ENCODE data around the gene CCL4. TPM values are rescaled to one million over a fixed set of nuclear protein-coding genes. Genes with fewer than 3 reads are reported as not detected.
"Not testable (repeated sequence)": the region's sequence is repeated elsewhere in the genome, so short reads cannot be mapped to it uniquely, and the experiment has no call there.

The CCL4 gene
- total and polyA plus RNA-seq, 4 donors: 2.7 to 10.2 (median 6.6) TPM

DNA sequence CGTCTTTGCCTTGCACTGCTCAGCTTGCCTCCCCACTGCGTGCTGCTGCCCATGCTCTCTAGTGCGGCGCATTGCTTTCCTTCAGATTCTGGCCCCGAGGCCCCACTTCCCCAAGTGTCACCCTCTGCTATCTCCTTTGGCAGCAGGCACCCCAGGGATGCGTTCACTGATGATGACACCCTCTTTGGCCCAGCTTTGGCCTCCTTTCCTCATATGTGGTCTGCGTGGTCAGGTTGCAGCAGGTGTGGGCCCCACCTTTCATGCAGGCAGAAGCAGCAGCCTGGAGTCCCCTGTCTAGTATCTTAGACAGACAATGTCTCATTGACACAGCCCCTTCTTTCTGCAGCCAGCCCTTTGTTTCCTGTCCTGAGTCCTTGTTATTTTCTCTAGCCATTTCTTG, 8.9 kb upstream of the CCL4 start:
- no peak for DNase-seq (ENCODE audit: low read depth in 4 of 6, low spot score in 6 of 6)
- Histone ChIP-seq H3K36me3 (ENCODE audit: control insufficient read depth, insufficient read depth, low read length) (no peaks in the 10 kb centered on the region), H3K4me3 (ENCODE audit: low read depth, low read length) (no peak overlapping the region), H3K27me3 (ENCODE audit: control insufficient read depth, insufficient read depth, low read length) (no peaks in the 10 kb centered on the region), H3K9me3 (ENCODE audit: control insufficient read depth, insufficient read depth, low read length) (no peaks in the 10 kb centered on the region), H3K4me1 (ENCODE audit: control insufficient read depth, insufficient read depth, low read length) (no peaks in the 10 kb centered on the region), H3K27ac (ENCODE audit: low read depth, low read length) (no peak overlapping the region)
- 86% methylated on average over 7 of the region's 7 CpGs for WGBS (ENCODE audit: insufficient coverage)

DNA sequence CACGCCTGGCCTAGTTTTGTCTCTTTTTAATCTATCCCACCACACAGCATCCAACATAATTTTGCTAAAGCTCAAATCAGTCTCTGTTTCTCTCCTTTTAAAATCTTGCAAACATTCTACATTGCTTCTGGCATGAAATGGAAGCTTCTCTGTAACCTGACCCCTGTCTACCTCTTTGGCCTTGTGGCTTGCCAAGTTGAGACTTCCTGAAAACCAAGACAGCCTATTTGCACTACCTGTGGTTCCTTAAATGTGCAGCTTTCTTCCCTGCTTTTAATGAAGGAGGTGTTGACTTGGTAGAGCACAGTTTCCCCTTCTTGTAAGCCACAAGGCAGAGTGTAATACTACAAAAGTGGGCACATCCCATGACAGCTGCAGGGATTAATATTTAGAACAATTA, 7.6 kb upstream of the CCL4 start:
- no peak overlapping the region for H3K27ac ChIP-seq (ENCODE audit: low read depth, low read length)
- no peaks in the 10 kb centered on the region for H3K4me1 ChIP-seq (ENCODE audit: control insufficient read depth, insufficient read depth, low read length)
- H3K9me3 ChIP-seq (ENCODE audit: control insufficient read depth, insufficient read depth, low read length): no peaks in the 10 kb centered on the region
- WGBS (ENCODE audit: insufficient coverage): 100% methylated on average over 1 of the region's 1 CpG
- H3K36me3 ChIP-seq (ENCODE audit: control insufficient read depth, insufficient read depth, low read length): no peaks in the 10 kb centered on the region
- DNase-seq (ENCODE audit: low read depth in 4 of 6, low spot score in 6 of 6): no peak
- H3K4me3 ChIP-seq (ENCODE audit: low read depth, low read length): no peak overlapping the region
- no peaks in the 10 kb centered on the region for H3K27me3 ChIP-seq (ENCODE audit: control insufficient read depth, insufficient read depth, low read length)

GRCh38 chr17:36099004-36099403, 4.6 kb upstream of the CCL4 start:
- not testable (repeated sequence) for H3K4me3 ChIP-seq (ENCODE audit: low read depth, low read length); H3K4me1 ChIP-seq (ENCODE audit: control insufficient read depth, insufficient read depth, low read length); H3K9me3 ChIP-seq (ENCODE audit: control insufficient read depth, insufficient read depth, low read length); DNase-seq (ENCODE audit: low read depth in 4 of 6, low spot score in 6 of 6); H3K36me3 ChIP-seq (ENCODE audit: control insufficient read depth, insufficient read depth, low read length); H3K27me3 ChIP-seq (ENCODE audit: control insufficient read depth, insufficient read depth, low read length); H3K27ac ChIP-seq (ENCODE audit: low read depth, low read length)
- WGBS (ENCODE audit: insufficient coverage): no CpG with 5 or more reads among the region's 1 CpG

DNA sequence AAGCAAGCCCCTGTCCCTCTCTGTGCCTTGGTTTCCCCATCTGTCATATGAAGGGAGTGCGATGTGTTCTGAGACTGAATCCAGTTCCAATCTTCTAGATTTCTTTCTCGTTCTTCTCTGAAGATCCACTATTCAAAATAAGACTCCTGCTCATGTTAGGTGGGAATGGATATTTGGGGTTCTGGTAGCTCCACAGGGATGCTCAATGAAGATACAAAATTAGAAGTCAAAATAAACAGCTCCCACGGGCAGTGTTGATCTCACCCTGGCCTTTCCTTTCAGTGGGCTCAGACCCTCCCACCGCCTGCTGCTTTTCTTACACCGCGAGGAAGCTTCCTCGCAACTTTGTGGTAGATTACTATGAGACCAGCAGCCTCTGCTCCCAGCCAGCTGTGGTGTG, 619 bp downstream of the CCL4 start:
- not testable (repeated sequence) for H3K4me1 ChIP-seq (ENCODE audit: control insufficient read depth, insufficient read depth, low read length); H3K27me3 ChIP-seq (ENCODE audit: control insufficient read depth, insufficient read depth, low read length); H3K27ac ChIP-seq (ENCODE audit: low read depth, low read length); H3K9me3 ChIP-seq (ENCODE audit: control insufficient read depth, insufficient read depth, low read length); H3K4me3 ChIP-seq (ENCODE audit: low read depth, low read length); DNase-seq (ENCODE audit: low read depth in 4 of 6, low spot score in 6 of 6); H3K36me3 ChIP-seq (ENCODE audit: control insufficient read depth, insufficient read depth, low read length)
- WGBS (ENCODE audit: insufficient coverage): no CpG with 5 or more reads among the region's 7 CpGs

DNA sequence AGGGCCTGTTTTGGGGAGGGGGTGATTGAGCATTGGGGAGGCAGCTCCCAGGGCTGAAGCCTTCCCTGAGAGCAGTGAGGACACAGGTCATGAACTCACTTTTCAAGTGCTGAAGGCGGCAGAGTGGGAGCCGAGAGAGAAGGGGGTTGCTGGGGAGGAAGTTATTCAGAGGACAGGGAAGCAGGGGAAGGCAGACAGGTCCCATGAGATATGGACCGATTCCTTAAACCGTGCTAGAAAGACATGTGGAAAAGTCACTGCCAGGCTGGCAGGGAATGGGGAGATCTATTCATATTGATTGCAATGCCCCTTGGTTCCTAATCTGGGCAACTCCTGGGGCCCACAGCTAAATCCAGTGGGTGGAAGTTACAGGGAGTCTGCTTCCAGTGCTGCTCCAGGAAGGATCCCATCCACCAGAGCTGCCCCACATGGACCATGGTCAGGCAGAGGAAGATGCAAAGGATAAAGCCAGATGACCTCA, 1.1 kb downstream of the CCL4 start:
- Histone ChIP-seq H3K27ac (ENCODE audit: low read depth, low read length) (no peak overlapping the region), H3K4me3 (ENCODE audit: low read depth, low read length) (no peak overlapping the region), H3K36me3 (ENCODE audit: control insufficient read depth, insufficient read depth, low read length) (no peaks in the 10 kb centered on the region), H3K27me3 (ENCODE audit: control insufficient read depth, insufficient read depth, low read length) (no peaks in the 10 kb centered on the region), H3K9me3 (ENCODE audit: control insufficient read depth, insufficient read depth, low read length) (no peaks in the 10 kb centered on the region), H3K4me1 (ENCODE audit: control insufficient read depth, insufficient read depth, low read length) (no peaks in the 10 kb centered on the region)
- WGBS (ENCODE audit: insufficient coverage): 47% methylated on average over 4 of the region's 4 CpGs
- DNase-seq (ENCODE audit: low read depth in 4 of 6, low spot score in 6 of 6): no peak

DNA sequence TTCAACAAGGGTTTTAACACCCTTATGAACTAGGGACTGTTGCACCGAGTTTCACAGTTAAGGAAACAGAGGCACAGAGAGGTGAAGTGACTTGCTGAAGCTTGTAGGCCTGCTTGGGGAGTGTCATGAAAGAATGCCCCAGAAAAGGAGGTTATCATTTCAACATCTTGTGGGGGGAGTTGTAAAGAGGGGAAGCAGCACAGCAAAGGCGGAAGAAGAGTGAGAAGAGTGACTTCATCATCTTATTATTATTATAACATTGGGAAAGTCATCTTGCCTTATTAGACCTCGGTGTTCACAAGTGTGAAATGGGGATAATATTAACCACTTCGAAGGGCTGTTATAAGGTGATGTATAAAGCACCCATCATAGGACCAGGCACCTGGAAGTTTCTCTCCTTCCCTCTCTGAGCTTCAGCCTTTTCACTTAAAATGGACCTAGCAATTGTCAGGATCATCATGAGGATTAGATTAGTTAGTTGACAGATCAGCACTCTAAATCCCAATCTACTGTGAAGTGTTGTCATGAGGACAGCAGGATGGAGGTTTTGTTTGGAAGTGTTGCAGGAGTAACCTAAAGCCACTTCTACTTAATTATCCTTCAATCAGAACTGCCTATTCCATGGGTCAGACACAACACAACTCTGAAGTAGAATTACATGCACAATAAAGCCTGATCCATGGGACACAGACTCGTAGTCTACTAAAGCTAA, 2.3 kb downstream of the CCL4 start:
- no peaks in the 10 kb centered on the region for H3K27me3 ChIP-seq (ENCODE audit: control insufficient read depth, insufficient read depth, low read length)
- 94% methylated on average over 2 of the region's 5 CpGs for WGBS (ENCODE audit: insufficient coverage)
- no peaks in the 10 kb centered on the region for H3K4me1 ChIP-seq (ENCODE audit: control insufficient read depth, insufficient read depth, low read length)
- DNase-seq (ENCODE audit: low read depth in 4 of 6, low spot score in 6 of 6): no peak
- H3K4me3 ChIP-seq (ENCODE audit: low read depth, low read length): no peak overlapping the region
- no peaks in the 10 kb centered on the region for H3K9me3 ChIP-seq (ENCODE audit: control insufficient read depth, insufficient read depth, low read length)
- no peaks in the 10 kb centered on the region for H3K36me3 ChIP-seq (ENCODE audit: control insufficient read depth, insufficient read depth, low read length)
- no peak overlapping the region for H3K27ac ChIP-seq (ENCODE audit: low read depth, low read length)

DNA sequence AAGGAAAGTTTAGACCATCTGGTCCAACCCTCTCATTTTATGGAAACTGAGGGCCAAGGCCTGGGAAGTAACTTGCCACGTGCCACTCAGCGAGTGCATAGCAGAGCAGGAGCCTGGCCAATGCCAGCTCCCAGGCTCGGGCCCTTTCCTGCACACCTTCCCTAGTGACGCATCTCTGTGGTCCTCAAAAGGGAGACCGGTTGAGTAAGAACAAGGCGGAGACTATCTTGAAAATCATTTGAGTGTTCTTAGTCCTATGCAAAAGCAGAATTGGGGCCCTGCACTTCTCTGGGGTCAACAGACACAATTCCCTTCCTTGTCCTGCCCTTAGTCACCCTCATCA, 2.8 kb downstream of the CCL4 start:
- Histone ChIP-seq H3K4me3 (ENCODE audit: low read depth, low read length) (no peak overlapping the region), H3K36me3 (ENCODE audit: control insufficient read depth, insufficient read depth, low read length) (no peaks in the 10 kb centered on the region), H3K27ac (ENCODE audit: low read depth, low read length) (no peak overlapping the region), H3K9me3 (ENCODE audit: control insufficient read depth, insufficient read depth, low read length) (no peaks in the 10 kb centered on the region), H3K27me3 (ENCODE audit: control insufficient read depth, insufficient read depth, low read length) (no peaks in the 10 kb centered on the region), H3K4me1 (ENCODE audit: control insufficient read depth, insufficient read depth, low read length) (no peaks in the 10 kb centered on the region)
- WGBS (ENCODE audit: insufficient coverage): 97% methylated on average over 6 of the region's 6 CpGs
- DNase-seq (ENCODE audit: low read depth in 4 of 6, low spot score in 6 of 6): no peak

DNA sequence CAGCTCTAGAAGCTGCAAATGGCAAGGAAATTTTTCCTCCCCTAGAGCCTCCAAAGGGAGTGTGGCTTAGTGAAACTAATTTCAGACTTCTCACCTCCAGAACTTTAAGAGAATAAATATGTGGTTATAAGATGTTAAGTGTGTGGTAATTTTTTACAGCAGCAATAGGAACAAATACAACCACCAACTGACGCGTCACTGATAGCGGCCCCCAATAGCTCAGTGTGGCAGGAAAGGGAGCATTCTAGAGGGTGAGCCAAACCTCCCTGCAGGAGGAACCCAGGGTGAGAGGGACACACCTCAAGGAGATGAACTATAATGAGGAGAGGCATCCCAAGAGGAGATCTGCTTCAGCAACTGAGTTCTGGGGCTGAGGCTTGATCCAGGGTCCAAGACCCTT, 4.0 kb downstream of the CCL4 start:
- Histone ChIP-seq H3K4me3 (ENCODE audit: low read depth, low read length) (no peak overlapping the region), H3K9me3 (ENCODE audit: control insufficient read depth, insufficient read depth, low read length) (no peaks in the 10 kb centered on the region), H3K27me3 (ENCODE audit: control insufficient read depth, insufficient read depth, low read length) (no peaks in the 10 kb centered on the region), H3K27ac (ENCODE audit: low read depth, low read length) (no peak overlapping the region), H3K4me1 (ENCODE audit: control insufficient read depth, insufficient read depth, low read length) (no peaks in the 10 kb centered on the region), H3K36me3 (ENCODE audit: control insufficient read depth, insufficient read depth, low read length) (no peaks in the 10 kb centered on the region)
- no CpG with 5 or more reads among the region's 3 CpGs for WGBS (ENCODE audit: insufficient coverage)
- no peak for DNase-seq (ENCODE audit: low read depth in 4 of 6, low spot score in 6 of 6)

GRCh38 chr17:36108265-36108664, 4.6 kb downstream of the CCL4 start:
- not testable (repeated sequence) for H3K9me3 ChIP-seq (ENCODE audit: control insufficient read depth, insufficient read depth, low read length); H3K4me1 ChIP-seq (ENCODE audit: control insufficient read depth, insufficient read depth, low read length); H3K27me3 ChIP-seq (ENCODE audit: control insufficient read depth, insufficient read depth, low read length); DNase-seq (ENCODE audit: low read depth in 4 of 6, low spot score in 6 of 6); H3K27ac ChIP-seq (ENCODE audit: low read depth, low read length); H3K4me3 ChIP-seq (ENCODE audit: low read depth, low read length); H3K36me3 ChIP-seq (ENCODE audit: control insufficient read depth, insufficient read depth, low read length)
- 85% methylated on average over 2 of the region's 5 CpGs for WGBS (ENCODE audit: insufficient coverage)

GRCh38 chr17:36111068-36111490, 7.5 kb downstream of the CCL4 start:
- no peaks in the 10 kb centered on the region for H3K27me3 ChIP-seq (ENCODE audit: control insufficient read depth, insufficient read depth, low read length)
- no peaks in the 10 kb centered on the region for H3K4me1 ChIP-seq (ENCODE audit: control insufficient read depth, insufficient read depth, low read length)
- H3K27ac ChIP-seq (ENCODE audit: low read depth, low read length): no peak overlapping the region
- H3K9me3 ChIP-seq (ENCODE audit: control insufficient read depth, insufficient read depth, low read length): no peaks in the 10 kb centered on the region
- no peak overlapping the region for H3K4me3 ChIP-seq (ENCODE audit: low read depth, low read length)
- DNase-seq (ENCODE audit: low read depth in 4 of 6, low spot score in 6 of 6): no peak
- H3K36me3 ChIP-seq (ENCODE audit: control insufficient read depth, insufficient read depth, low read length): no peaks in the 10 kb centered on the region
- WGBS (ENCODE audit: insufficient coverage): 85% methylated on average over 2 of the region's 4 CpGs
